GM23248 (cell line): ENCODE measurements around the gene HCN2. TPM values are rescaled to one million over a fixed set of nuclear protein-coding genes. Genes with fewer than 3 reads are reported as not detected.

Experiments
- DNase-seq: peaks from one replicate; pipeline ENCODE4 v3.0.0-alpha.2; 2015
- H2AFZ ChIP-seq: fragments of 200-600 bp; sonication (generic); 2 replicates; pipeline ENCODE4 v1.6.1; 2016; ENCODE audit warnings: antibody characterized with exemption
- H3F3A ChIP-seq: fragments of 200-600 bp; sonication (generic); 2 replicates; pipeline ENCODE4 v1.6.1; 2016; ENCODE audit warnings: mild to moderate bottlenecking, antibody characterized with exemption, mixed run types; ENCODE audit not compliant: insufficient read depth
- H3K27ac ChIP-seq: fragments of 200-600 bp; sonication (generic); 2 replicates; pipeline ENCODE4 v1.5.1; 2016; ENCODE audit warnings: mild to moderate bottlenecking
- H3K27me3 ChIP-seq: fragments of 200-600 bp; sonication (generic); replicated peaks from 2 replicates; pipeline ENCODE4 v1.6.1; 2016; ENCODE audit warnings: mild to moderate bottlenecking; ENCODE audit not compliant: insufficient read depth
- H3K36me3 ChIP-seq: fragments of 200-600 bp; sonication (generic); 2 replicates; pipeline ENCODE4 v1.6.1; 2016; ENCODE audit warnings: low read depth, mild to moderate bottlenecking
- H3K4me1 ChIP-seq: fragments of 200-600 bp; sonication (generic); 2 replicates; pipeline ENCODE4 v1.6.1; 2016; ENCODE audit warnings: mild to moderate bottlenecking; ENCODE audit not compliant: insufficient read depth
- H3K4me2 ChIP-seq: fragments of 200-600 bp; sonication (generic); one replicate; pipeline ENCODE4 v1.6.1; 2016; ENCODE audit warnings: mild to moderate bottlenecking; ENCODE audit not compliant: unreplicated experiment
- H3K4me3 ChIP-seq: fragments of 200-600 bp; sonication (generic); 2 replicates; pipeline ENCODE4 v1.5.1; 2016; ENCODE audit warnings: mild to moderate bottlenecking
- H3K79me2 ChIP-seq: fragments of 200-600 bp; sonication (generic); 2 replicates; pipeline ENCODE4 v1.6.1; 2016; ENCODE audit warnings: mild to moderate bottlenecking; ENCODE audit not compliant: insufficient read depth
- H3K9ac ChIP-seq: fragments of 200-600 bp; sonication (generic); 2 replicates; pipeline ENCODE4 v1.6.1; 2016; ENCODE audit warnings: mild to moderate bottlenecking
- H3K9me2 ChIP-seq: fragments of 200-600 bp; sonication (generic); 2 replicates; pipeline ENCODE4 v1.6.1; 2016; ENCODE audit warnings: mixed run types, mild to moderate bottlenecking, moderate library complexity; ENCODE audit not compliant: insufficient read depth
- H3K9me3 ChIP-seq: fragments of 200-600 bp; sonication (generic); one replicate; pipeline ENCODE4 v1.6.1; 2017; ENCODE audit warnings: low read depth
- H4K20me1 ChIP-seq: fragments of 200-600 bp; sonication (generic); 2 replicates; pipeline ENCODE4 v1.6.0; 2016; ENCODE audit not compliant: insufficient read depth
- EZH2 ChIP-seq: fragments of 200-600 bp; sonication (generic); IDR thresholded peaks from 2 replicates; pipeline ENCODE4 v1.6.1; 2018; ENCODE audit warnings: antibody characterized with exemption, mild to moderate bottlenecking; ENCODE audit not compliant: insufficient read depth, poor library complexity, severe bottlenecking
- EZH2phosphoT487 ChIP-seq: fragments of 200-600 bp; sonication (generic); IDR thresholded peaks from 2 replicates; pipeline ENCODE4 v1.6.1; 2018; ENCODE audit warnings: antibody characterized with exemption, moderate library complexity, mild to moderate bottlenecking, low read depth; ENCODE audit not compliant: insufficient read depth
- WGBS, 2 experiments: methylation state at CpG; one replicate each; pipeline ENCODE4 v1.1.6; 2015 to 2017; ENCODE audit warnings: low lambda C conversion rate in 2 of 2, low coverage in 1 of 2; ENCODE audit errors: missing lambda C conversion rate in 2 of 2; 5-methylcytosine and 5-hydroxymethylcytosine counted together
- in situ Hi-C: fragments of 300-500 bp; cut with MboI; formaldehyde crosslinking; loops from 2 replicates; pipeline ENCODE4 v1.15.0; 2020
- polyA plus RNA-seq: library from polyadenylated mRNA; unstranded; fragments of >200 nt; fragmentation: Nextera tagmentation; extraction: Ambion mirVana; gene quantifications from 2 replicates; pipeline ENCODE4 v1.2.1, GENCODE V29; 2016
- total RNA-seq: library from RNA; depleted of rRNA; stranded (reverse); fragments of >200 nt; shearing (Covaris generic); gene quantifications from 2 replicates; pipeline ENCODE4 v1.2.3, GENCODE V29; 2014

Gene HCN2
- total and polyA plus RNA-seq, 2 experiments from 2014 or later, result 0.14 to 3.1 TPM

GRCh38 chr19:658059-658839 is 68.6 kb downstream of the HCN2 start:
- Histone ChIP-seq H3F3A (peaks cover 10% of the 10 kb centered on the region; the same call in 1 of the 2 replicates), H3K27me3 (no peaks in the 10 kb centered on the region), H3K9me3 (no peaks in the 10 kb centered on the region), H3K4me2 (peak overlapping the region; percentile 58), H3K4me1 (peaks cover 25% of the 10 kb centered on the region), H3K4me3 (peak overlapping the region; percentile 66), H3K27ac (peak overlapping the region; percentile 91), H3K36me3 (no peaks in the 10 kb centered on the region), H4K20me1 (no peaks in the 10 kb centered on the region), H2AFZ (no peak overlapping the region), H3K9me2 (no peaks in the 10 kb centered on the region), H3K79me2 (peaks cover 95% of the 10 kb centered on the region), H3K9ac (peak overlapping the region; percentile 96)
- WGBS, 2 experiments, result 60 to 61% methylated on average over 26 to 32 of the region's 33 CpGs
- TF ChIP-seq EZH2 (no peak), EZH2phosphoT487 (no peak)
- in situ Hi-C loops, result no loop called here
- peak; percentile 52 for DNase-seq

GRCh38 chr19:658916-659839 is 69.5 kb downstream of the HCN2 start:
- TF ChIP-seq EZH2 (no peak), EZH2phosphoT487 (no peak)
- Histone ChIP-seq H3K9me3 (no peaks in the 10 kb centered on the region), H3K27me3 (no peaks in the 10 kb centered on the region), H3K9ac (peak overlapping the region; percentile 96), H3K4me1 (peaks cover 25% of the 10 kb centered on the region), H3K4me3 (peak overlapping the region; percentile 66), H3K4me2 (peak overlapping the region; percentile 71), H3F3A (peaks cover 10% of the 10 kb centered on the region; the same call in 1 of the 2 replicates), H2AFZ (no peak overlapping the region), H3K36me3 (no peaks in the 10 kb centered on the region), H4K20me1 (no peaks in the 10 kb centered on the region), H3K79me2 (peaks cover 86% of the 10 kb centered on the region), H3K9me2 (no peaks in the 10 kb centered on the region), H3K27ac (peak overlapping the region; percentile 91)
- 5 to 13% methylated on average over 38 to 45 of the region's 50 CpGs for WGBS, 2 experiments
- peak; percentile 98 for DNase-seq
- in situ Hi-C loops, result no loop called here

GRCh38 chr19:660793-661426 is 71.2 kb downstream of the HCN2 start:
- Histone ChIP-seq H3F3A (peaks cover 10% of the 10 kb centered on the region; the same call in 1 of the 2 replicates), H3K9me2 (no peaks in the 10 kb centered on the region), H3K9me3 (no peaks in the 10 kb centered on the region), H3K36me3 (no peaks in the 10 kb centered on the region), H3K4me3 (peak overlapping the region; percentile 90), H3K79me2 (peaks cover 68% of the 10 kb centered on the region), H2AFZ (no peak overlapping the region), H3K9ac (peak overlapping the region; percentile 96), H3K27me3 (no peaks in the 10 kb centered on the region), H3K4me2 (peak overlapping the region; percentile 99), H4K20me1 (no peaks in the 10 kb centered on the region), H3K4me1 (peaks cover 25% of the 10 kb centered on the region), H3K27ac (peak overlapping the region; percentile 91)
- no peak for DNase-seq
- 51 to 58% methylated on average over 18 to 20 of the region's 20 CpGs for WGBS, 2 experiments
- in situ Hi-C loops, result no loop called here
- TF ChIP-seq EZH2phosphoT487 (no peak), EZH2 (no peak)
